Measurements from ENCODE around the gene USP11. TPM values are rescaled to one million over a fixed set of nuclear protein-coding genes. Genes with fewer than 3 reads are reported as not detected.

Gene USP11
- total RNA-seq (2022; extraction: Qiagen RNA extraction; ENCODE audit: low read depth): 46.0 to 55.4 TPM (median 51.2 TPM) in 5 replicates

GRCh38 chrX:47232803-47233332, at the start of gene USP11:
TSS of gene USP11 (plus strand) at chrX:47233009. CDS start at chrX:47233044, 35 bp downstream.

GRCh38 chrX:47193475-47194193, 39.2 kb upstream of the USP11 start, which contains the start of gene UBA1:
TSS of gene UBA1 (plus strand) at chrX:47193829. CDS start at chrX:47198803, 4,974 bp downstream.

DNA sequence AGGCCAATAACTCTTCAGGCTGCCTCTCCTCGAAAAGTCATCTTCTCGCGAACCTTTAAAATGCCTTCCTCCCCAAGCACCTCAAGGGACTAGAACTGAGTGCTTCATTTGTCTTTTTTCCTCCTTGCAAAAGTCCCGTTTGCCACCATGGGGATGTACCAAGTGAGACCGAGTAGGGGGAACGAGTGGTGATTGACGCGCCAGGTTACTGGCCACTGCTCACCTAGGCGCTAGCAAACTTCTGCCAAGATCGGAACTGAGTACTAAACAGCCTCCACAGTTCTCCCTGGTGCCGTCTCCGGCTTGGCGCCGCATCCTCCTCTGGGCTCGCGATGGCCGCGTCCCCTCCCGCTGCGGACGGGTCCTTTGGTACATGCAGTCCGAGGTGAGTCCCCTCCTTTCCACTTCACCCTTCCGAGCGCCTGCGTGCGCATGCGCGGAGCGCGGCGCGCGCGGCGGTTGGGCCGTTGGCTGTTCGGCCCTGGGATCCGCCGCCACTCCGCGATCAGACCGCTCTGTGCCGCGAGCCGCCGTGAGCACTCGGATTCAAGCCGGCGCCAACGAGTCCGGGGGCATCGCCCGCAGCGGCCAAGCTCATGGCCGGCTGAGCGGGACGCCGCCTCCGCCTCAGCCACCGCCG, 14.4 kb upstream of the USP11 start, which contains the start of gene CDK16:
TSS of gene CDK16 (plus strand) at position 402 of the 640 bp plus-strand sequence. CDS start 4,877 bp downstream, outside the sequence.

Other genes with a start within 250 kb of the USP11 start
- gene RGN, start 154.6 kb upstream of the USP11 start, total RNA-seq (2022; extraction: Qiagen RNA extraction; ENCODE audit: low read depth): 0.07 to 0.08 TPM in 2 of 5 replicates, not detected in the others
- gene NDUFB11, start 88.3 kb upstream of the USP11 start, total RNA-seq (2022; extraction: Qiagen RNA extraction; ENCODE audit: low read depth): 130 to 177 TPM (median 174 TPM) in 5 replicates
- 31.4 to 44.7 TPM (median 41.9 TPM) in 5 replicates for gene RBM10, start 87.8 kb upstream of the USP11 start, total RNA-seq (2022; extraction: Qiagen RNA extraction; ENCODE audit: low read depth)
- 170 to 203 TPM (median 189 TPM) in 5 replicates for gene UBA1, start 39.2 kb upstream of the USP11 start, total RNA-seq (2022; extraction: Qiagen RNA extraction; ENCODE audit: low read depth)
- 87.0 to 109 TPM (median 103 TPM) in 5 replicates for gene CDK16, start 14.3 kb upstream of the USP11 start, total RNA-seq (2022; extraction: Qiagen RNA extraction; ENCODE audit: low read depth)
- gene ZNF157, start 137.6 kb downstream of the USP11 start, total RNA-seq (2022; extraction: Qiagen RNA extraction; ENCODE audit: low read depth): 0.05 TPM in 1 of 5 replicates, not detected in the others

All from A549 treated with CpdA at 1 μM for 4 hours (cell line).